Measurements from ENCODE around the gene EFCAB11. TPM values are rescaled to one million over a fixed set of nuclear protein-coding genes. Genes with fewer than 3 reads are reported as not detected.

Gene EFCAB11
- polyA plus RNA-seq, 3 donors: 2.0 to 4.3 (median 2.1) TPM

- no peak overlapping the region for H2AFZ ChIP-seq (ENCODE audit: insufficient read depth, low read depth, low read length, poor library complexity, severe bottlenecking)
- no peaks in the 10 kb centered on the region for H3K4me1 ChIP-seq (ENCODE audit: control insufficient read depth in 1 of 2, insufficient read depth in 2 of 2, low read length in 2 of 2)
- no peak overlapping the region for H3K9ac ChIP-seq (ENCODE audit: insufficient read depth, low read length, poor library complexity, severe bottlenecking)
- H4K20me1 ChIP-seq (ENCODE audit: insufficient read depth, low read length): no peaks in the 10 kb centered on the region
- Mint-ChIP-seq H3K27me3 (ENCODE audit: low read depth in 3 of 3) (peaks cover 0 to 3% (median 0%) of the 10 kb centered on the region in 3 donors), H3K9me3 (peaks cover 0 to 9% (median 4%) of the 10 kb centered on the region in 7 donors), H3K4me3 (no peak overlapping the region), H3K4me1 (peaks cover 6% of the 10 kb centered on the region), H3K27ac (no peak overlapping the region), H3K36me3 (no peaks in the 10 kb centered on the region)
- WGBS (ENCODE audit: insufficient coverage): 100% methylated on average over 1 of the region's 2 CpGs
- H3K36me3 ChIP-seq (replicated peaks in 1 of 2; ENCODE audit: control insufficient read depth in 1 of 2, insufficient read depth in 2 of 2, low read length in 2 of 2): no peaks in the 10 kb centered on the region
- H3K79me2 ChIP-seq (ENCODE audit: insufficient read depth, low read length): no peaks in the 10 kb centered on the region
- H3K27ac ChIP-seq (ENCODE audit: low read depth in 1 of 2, low read length in 2 of 2): no peak overlapping the region
- H3K9me3 ChIP-seq (replicated peaks in 1 of 2; ENCODE audit: control insufficient read depth in 1 of 2, insufficient read depth in 1 of 2, low read length in 2 of 2): no peaks in the 10 kb centered on the region
- no peak for DNase-seq
- TF ChIP-seq CTCF (IDR thresholded peaks at IDR 0.05): no peak
- H3K27me3 ChIP-seq (ENCODE audit: control insufficient read depth in 2 of 2, insufficient read depth in 2 of 2, low read length in 2 of 2): no peaks in the 10 kb centered on the region
- intact Hi-C loops (cut with micrococcal nuclease): no loop called here
- no peak overlapping the region for H3K4me2 ChIP-seq (replicated peaks; ENCODE audit: extremely low read depth, low read length, poor library complexity, severe bottlenecking)
- H3K4me3 ChIP-seq (replicated peaks in 1 of 3; ENCODE audit: low read depth in 2 of 3, low read length in 3 of 3): no peak overlapping the region
These were observed 106.4 kb downstream of the EFCAB11 start for GRCh38 chr14:89848165-89848564.

GRCh38 chr14:89845346-89845745, 109.2 kb downstream of the EFCAB11 start:
- Mint-ChIP-seq H3K36me3 (no peaks in the 10 kb centered on the region), H3K27me3 (ENCODE audit: low read depth in 3 of 3) (peaks cover 0 to 3% (median 1%) of the 10 kb centered on the region in 3 donors), H3K9me3 (peaks cover 0 to 9% (median 4%) of the 10 kb centered on the region in 7 donors), H3K4me3 (no peak overlapping the region), H3K27ac (no peak overlapping the region), H3K4me1 (peaks cover 5% of the 10 kb centered on the region)
- Histone ChIP-seq H3K79me2 (ENCODE audit: insufficient read depth, low read length) (no peaks in the 10 kb centered on the region), H3K27me3 (ENCODE audit: control insufficient read depth in 2 of 2, insufficient read depth in 2 of 2, low read length in 2 of 2) (no peaks in the 10 kb centered on the region), H3K4me3 (replicated peaks in 1 of 3; ENCODE audit: low read depth in 2 of 3, low read length in 3 of 3) (no peak overlapping the region), H3K4me1 (ENCODE audit: control insufficient read depth in 1 of 2, insufficient read depth in 2 of 2, low read length in 2 of 2) (no peaks in the 10 kb centered on the region), H4K20me1 (ENCODE audit: insufficient read depth, low read length) (no peaks in the 10 kb centered on the region), H2AFZ (ENCODE audit: insufficient read depth, low read depth, low read length, poor library complexity, severe bottlenecking) (no peak overlapping the region), H3K9me3 (replicated peaks in 1 of 2; ENCODE audit: control insufficient read depth in 1 of 2, insufficient read depth in 1 of 2, low read length in 2 of 2) (no peaks in the 10 kb centered on the region), H3K27ac (ENCODE audit: low read depth in 1 of 2, low read length in 2 of 2) (no peak overlapping the region), H3K9ac (ENCODE audit: insufficient read depth, low read length, poor library complexity, severe bottlenecking) (no peak overlapping the region), H3K36me3 (replicated peaks in 1 of 2; ENCODE audit: control insufficient read depth in 1 of 2, insufficient read depth in 2 of 2, low read length in 2 of 2) (no peaks in the 10 kb centered on the region), H3K4me2 (replicated peaks; ENCODE audit: extremely low read depth, low read length, poor library complexity, severe bottlenecking) (no peak overlapping the region)
- intact Hi-C loops (cut with micrococcal nuclease): no loop called here
- no peak for DNase-seq
- 100% methylated on average over 4 of the region's 5 CpGs for WGBS (ENCODE audit: insufficient coverage)
- no peak for TF ChIP-seq CTCF (IDR thresholded peaks at IDR 0.05)
